Measurements from ENCODE around the gene CBR3.
"Not testable (repeated sequence)": the region's sequence is repeated elsewhere in the genome, so short reads cannot be mapped to it uniquely, and the experiment has no call there.

The CBR3 gene

DNA sequence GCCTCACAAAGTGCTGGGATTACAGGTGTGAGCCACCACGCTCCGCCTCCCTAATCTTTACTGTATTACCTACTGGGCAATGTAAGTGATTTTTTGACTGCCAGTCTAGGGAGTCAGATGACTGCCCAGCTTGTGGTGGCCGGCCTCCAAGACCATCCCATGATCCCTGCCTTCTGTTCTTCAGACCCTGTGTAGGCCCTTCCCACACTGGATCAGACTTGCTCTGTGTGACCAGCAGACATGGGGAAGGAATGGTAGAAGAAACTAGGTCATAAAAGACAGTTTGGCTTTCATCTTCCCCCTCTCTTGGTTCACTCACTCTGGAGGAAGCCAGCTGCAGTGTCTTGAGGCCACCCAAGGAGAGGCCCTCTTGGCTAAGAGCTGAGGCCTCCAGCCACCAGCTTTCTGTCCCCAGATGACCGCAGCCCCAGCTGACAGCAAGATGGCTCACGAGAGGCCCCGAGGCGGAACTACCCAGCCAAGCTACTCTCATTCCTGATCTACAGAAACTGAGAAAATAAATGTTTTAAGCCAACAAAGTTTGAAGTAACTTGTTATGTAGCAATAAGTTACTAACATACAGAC lies 14.5 kb upstream of the CBR3 start:
- DNase-seq (ENCODE audit: low spot score): no peak

DNA sequence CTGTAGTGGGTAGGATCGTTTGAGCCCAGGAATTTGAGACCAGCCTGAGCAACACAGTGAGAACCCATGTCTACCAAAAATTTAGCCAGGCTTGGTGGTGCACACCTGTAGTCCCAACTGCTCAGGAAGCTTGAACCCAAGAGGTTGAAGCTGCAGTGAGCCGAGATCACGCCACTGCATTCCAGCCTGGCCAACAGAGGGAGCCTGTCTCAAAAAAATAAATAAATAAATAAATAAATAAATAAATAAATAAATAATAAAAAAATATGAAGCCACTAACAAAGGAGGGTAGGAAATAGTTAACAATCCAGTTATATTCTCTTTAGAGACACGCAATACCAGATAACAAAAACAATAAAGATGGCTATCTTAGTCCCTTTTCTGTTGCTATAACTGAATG lies 11.9 kb upstream of the CBR3 start:
- no peak for DNase-seq (ENCODE audit: low spot score)

DNA sequence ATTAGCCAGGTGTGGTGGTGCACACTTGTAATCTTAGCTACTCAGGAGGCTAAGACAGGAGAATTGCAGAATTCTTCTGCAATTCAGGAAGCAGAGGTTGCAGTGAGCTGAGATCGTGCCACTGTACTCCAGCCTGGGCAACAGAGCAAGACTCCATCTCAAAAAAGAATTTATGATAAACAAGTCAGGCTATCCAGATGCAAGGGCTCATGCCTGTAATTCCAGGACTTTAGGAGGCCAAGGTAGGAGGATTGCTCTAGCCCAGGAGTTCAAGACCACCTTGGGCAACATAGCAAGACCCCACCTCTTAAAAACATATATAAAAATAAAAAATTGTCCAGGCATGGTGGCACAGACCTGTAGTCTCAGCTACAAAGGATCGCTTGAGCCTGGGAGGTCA lies 10.5 kb upstream of the CBR3 start:
- no peak for DNase-seq (ENCODE audit: low spot score)

DNA sequence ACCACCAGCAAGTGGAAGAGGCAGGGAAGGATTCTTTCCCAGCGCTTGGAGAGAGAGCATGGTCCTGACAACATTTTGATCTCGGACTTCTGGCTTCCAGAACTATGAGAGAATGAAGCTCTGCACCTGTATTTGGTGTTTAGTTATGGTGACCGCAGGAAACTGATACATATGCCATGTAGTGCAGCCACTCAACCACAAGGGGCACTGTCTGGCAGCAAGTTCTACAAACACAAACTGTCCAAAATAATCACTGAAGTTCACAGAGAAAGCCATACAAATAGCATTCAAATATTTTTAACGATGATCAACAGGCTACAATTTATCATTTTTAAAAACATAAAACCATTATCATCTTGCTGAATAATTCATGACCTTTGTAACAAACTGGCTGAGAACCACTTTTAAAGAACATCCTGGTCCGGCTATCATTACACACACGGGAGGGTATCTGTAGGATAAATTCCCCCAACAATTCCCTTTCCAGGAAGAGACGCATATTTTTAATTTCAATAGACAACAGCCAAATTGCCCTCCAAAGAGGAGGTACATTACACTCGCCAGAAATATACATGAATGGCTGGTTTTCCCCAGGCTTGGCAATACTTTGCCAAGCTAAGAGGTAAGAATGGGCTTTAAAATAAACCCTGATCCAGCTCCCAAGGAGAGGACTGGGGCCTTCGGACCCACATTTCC lies 9.2 kb upstream of the CBR3 start:
- DNase-seq (ENCODE audit: low spot score): peak; percentile 56

DNA sequence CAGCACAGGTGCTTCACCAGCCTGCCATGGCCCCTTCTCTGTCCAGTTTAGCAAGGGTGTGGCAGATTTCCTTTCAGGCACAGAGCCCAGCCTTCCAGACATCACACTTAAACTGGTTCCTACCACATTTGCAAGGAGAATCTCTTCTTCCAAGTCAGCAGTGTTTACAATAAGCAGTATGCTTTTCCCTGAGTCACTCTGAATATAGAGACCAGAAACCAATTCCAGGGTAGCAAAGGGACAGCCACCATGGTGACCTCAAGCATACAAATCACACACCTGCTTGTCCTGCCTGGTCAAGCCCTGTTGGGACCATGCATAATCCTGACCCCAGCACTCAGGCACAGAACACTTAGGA lies 8.7 kb upstream of the CBR3 start:
- DNase-seq (ENCODE audit: low spot score): no peak

DNA sequence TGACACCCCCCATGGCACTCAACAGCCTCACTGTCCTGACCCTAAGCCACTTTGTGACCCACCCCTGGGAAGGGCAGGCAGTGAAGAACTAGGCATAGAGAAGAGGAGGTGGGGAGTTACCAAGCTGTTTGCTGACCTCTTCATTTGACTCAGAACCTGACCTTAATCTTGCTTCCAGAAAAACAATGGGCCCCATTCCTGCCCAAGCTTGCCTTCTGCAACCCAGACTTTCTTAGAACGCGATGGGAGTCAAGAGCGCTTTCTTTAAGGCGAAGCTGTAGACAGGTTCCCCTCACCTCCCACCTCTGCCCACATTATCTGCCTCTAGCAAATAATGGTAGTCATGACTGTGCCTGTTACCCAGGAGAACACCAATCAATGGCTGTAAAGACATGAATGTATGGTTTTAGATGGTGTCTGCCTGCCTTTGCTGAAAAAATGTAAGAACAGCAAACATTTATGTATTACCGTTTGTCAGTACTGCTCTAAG lies 8.2 kb upstream of the CBR3 start:
- no peak for DNase-seq (ENCODE audit: low spot score)

DNA sequence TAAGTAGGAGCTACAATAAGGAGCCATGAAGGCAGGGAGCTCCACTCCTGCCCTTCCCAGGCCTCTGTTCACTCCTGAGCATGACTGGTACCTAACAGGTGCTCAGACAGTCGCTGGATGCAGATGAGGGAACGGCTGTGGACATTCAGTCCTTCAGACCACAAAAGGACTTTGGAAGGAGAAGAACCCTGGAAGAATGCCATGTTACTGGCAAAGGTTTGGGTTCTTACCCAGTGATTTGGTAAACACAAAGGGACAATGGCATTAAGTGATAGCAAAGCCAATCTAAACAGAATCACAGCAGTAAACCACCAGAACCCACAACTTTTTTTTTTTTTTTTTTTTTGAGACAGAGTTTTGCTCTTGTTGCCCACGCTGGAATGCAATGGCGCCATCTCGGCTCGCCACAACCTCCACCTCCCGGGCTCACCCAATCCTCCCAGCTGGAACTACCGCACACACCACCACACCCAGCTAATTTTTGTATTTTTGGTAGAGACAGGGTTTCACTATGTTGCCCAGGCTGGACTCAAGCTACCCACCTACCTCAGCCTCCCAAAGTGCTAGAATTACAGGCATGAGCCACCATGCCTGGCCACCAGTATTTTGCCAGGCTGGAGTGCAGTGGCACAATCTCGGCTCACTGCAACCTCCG lies 7.5 kb upstream of the CBR3 start:
- DNase-seq (ENCODE audit: low spot score): no peak

DNA sequence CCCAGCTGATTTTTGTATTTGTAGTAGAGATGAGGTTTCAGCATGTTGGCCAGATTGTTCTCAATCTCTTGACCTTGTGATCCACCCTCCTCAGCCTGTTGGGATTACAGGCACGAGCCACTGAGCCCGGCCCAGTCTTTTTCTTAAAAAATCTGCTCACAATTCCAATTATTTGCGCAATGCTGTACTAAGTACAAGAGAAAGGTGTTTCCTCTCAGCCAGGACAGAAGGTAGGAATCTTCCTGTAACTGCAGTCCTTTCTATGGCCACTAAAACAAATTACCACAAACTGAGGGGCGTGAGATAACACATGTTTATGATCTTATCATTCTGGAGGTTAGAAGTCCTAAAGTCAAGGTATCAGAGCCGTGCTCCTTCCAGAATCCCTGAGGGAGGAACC lies 6.9 kb upstream of the CBR3 start:
- DNase-seq (ENCODE audit: low spot score): no peak

DNA sequence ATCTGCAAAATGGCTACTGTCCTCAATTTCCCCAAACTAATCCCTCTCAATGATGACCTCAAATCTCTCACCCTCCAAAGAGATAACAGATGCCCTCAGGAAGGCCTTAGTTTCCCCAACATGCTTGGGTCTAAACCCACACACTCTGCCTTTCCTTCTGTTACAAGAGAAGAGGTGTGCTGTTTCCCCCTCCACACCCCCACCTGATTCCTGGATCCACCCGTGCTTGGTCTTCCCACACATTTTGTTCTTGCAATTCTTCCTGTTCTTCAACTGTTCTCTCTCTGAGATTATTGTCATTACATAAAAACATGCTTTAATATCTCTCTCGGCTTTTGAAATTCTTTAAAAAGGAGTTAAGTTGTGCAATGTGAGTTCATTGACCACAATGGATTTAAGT lies 5.7 kb upstream of the CBR3 start:
- DNase-seq (ENCODE audit: low spot score): no peak

DNA sequence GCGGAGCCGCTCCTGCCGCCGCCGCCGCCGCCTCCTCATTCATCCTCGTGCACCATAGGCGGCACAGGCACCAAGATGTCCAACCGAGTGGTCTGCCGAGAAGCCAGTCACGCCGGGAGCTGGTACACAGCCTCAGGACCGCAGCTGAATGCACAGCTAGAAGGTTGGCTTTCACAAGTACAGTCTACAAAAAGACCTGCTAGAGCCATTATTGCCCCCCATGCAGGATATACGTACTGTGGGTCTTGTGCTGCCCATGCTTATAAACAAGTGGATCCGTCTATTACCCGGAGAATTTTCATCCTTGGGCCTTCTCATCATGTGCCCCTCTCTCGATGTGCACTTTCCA lies 4.5 kb upstream of the CBR3 start:
- not testable (repeated sequence) for DNase-seq (ENCODE audit: low spot score)

DNA sequence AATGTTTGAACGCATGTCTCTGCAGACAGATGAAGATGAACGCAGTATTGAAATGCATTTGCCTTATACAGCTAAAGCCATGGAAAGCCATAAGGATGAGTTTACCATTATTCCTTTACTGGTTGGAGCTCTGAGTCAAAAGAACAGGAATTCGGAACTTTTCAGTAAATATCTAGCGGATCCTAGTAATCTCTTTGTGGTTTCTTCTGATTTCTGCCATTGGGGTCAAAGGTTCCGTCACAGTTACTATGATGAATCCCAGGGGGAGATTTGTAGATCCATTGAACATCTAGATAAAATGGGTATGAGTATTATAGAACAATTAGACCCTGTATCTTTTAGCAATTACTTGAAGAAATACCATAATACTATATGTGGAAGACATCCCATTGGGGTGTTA lies 4.0 kb upstream of the CBR3 start:
- not testable (repeated sequence) for DNase-seq (ENCODE audit: low spot score)

DNA sequence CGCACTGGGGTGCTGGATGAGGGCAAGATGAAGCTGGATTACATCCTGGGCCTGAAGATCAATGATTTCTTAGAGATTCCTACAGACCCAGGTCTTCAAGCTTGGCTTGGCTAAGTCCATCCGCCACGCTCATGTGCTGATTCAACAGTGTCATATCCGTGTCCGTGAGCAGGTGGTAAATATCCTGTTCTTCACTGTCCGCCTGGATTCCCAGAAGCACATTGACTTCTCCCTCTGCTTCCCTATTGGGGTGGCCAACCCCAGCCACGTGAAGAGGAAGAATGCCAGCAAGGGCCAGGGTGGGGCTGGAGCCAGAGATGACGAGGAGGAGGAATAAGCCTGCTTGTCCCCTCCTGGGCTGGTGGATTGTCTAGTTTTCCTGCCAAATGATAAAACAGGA lies 2.2 kb upstream of the CBR3 start:
- DNase-seq (ENCODE audit: low spot score): no peak

DNA sequence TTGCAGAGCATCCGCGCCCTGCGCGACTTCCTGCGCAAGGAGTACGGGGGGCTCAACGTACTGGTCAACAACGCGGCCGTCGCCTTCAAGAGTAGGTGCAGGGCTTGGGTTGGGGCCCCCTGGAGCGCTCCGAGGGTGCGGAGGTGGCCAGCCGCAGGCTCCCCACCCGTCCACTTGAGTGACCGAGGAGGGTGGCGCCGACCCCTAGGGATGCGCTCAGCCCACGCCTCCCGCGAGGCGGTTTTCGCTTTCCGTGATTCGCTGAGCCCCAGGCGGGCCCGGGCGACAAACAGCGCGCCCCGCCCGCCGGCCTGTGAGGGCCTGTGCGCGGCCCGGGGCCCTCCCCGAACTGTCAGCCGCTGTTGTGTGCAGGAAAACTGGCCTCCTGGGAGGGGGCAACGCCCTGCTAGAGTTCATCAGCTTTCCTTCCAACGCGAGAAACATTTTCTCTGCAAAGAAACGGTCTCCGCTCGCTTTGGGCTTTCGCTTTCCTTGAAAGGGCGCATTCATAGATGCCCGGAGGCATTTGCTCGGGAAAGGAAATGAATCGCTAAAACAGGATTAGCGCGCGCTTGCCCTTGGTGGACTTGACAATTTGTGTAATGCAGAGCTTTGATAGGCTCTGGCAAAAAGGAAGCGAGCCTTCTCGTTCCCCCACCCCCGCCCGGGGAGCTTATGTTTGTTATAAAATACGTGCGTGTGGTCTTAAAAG lies 668 bp downstream of the CBR3 start:
- DNase-seq (ENCODE audit: low spot score): no peak

DNA sequence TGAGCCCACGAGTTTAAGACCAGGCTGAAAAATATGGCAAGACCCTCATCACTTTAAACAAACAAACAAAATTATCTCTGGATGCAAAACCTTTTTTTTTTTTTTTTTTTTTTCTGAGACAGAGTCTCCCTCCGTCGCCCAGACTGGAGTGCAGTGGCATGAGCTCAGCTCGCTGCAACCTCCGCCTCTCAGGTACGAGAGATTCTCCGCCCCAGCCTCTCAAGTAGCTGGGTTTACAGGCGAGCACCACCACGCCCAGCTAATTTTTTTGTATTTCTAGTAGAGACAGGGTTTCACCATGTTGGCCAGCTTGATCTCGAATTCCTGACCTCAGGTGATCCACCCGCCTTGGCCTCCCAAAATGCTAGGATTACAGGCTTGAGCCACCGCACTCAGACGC lies 4.9 kb downstream of the CBR3 start:
- DNase-seq (ENCODE audit: low spot score): not testable (repeated sequence)

DNA sequence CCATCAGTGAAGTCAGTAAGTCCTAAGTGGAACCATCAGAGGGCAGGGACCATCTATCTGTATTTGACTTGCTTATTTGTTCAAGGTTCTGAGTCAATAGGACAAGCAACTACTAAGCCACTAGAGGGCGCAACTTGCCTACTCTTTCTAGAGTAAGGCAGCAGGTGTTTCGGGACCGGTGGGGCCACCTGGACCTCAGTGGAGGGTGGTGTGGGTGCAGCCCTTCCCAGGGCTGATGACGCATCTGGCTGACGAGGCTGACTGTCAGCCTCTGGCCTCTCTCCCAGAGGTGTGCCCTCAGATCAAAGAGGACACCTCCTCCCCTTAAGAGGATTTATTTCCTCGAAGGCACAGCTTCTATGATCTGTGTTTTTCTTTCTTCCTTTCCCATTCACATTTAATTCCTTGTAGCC lies 6.6 kb downstream of the CBR3 start:
- DNase-seq (ENCODE audit: low spot score): peak; percentile 88

DNA sequence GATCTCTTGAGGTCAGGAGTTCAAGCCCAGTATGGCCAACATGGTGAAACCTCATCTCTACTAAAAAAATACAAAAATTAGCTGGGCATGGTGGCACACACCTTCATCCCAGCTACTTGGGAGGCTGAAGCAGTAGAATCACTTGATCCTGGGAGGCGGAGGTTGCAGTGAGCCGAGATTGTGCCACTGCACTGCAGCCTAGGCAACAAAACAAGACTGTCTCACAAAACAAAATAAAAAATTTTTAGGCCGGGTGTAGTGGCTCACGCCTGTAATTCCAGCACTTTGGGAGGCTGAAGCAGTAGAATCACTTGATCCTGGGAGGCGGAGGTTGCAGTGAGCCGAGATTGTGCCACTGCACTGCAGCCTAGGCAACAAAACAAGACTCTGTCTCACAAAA lies 9.4 kb downstream of the CBR3 start:
- DNase-seq (ENCODE audit: low spot score): not testable (repeated sequence)

DNA sequence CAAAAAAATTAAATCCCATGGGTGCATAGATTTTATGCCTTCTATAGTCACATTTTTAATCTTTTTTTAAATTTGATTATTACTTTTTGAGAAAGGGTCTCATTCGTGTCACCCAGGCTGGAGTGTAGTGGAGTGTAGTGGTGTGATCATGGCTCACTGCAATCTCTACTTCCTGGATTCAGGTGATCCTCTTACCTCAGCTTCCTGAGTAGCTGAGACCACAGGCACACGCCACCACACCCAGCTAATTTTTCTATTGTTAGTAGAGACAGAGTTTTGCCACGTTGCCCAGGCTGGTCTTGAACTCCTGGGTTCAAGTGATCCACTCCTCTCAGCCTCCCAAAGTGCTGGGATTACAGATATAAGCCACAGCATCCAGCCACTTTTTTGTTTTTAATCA lies 10.4 kb downstream of the CBR3 start:
- no peak for DNase-seq (ENCODE audit: low spot score)

DNA sequence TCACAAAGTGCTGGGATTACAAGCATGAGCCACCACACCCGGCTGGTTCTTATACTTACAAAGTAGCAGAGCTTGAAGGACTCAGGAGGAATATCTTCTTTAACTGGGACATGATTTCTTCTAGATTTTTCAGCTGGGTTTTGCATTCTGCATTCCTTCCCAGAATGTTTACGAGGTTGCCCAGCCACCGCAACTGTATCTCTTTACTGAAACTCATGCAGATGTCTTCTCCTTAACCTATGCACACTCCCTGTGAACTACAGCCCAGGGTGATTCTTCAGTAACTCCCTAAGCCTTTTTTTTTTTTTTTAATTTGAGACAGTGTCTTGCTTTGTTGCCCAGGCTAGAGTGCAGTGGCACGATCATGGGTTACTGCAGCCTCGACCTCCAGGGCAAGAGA lies 13.0 kb downstream of the CBR3 start:
- DNase-seq (ENCODE audit: low spot score): no peak

DNA sequence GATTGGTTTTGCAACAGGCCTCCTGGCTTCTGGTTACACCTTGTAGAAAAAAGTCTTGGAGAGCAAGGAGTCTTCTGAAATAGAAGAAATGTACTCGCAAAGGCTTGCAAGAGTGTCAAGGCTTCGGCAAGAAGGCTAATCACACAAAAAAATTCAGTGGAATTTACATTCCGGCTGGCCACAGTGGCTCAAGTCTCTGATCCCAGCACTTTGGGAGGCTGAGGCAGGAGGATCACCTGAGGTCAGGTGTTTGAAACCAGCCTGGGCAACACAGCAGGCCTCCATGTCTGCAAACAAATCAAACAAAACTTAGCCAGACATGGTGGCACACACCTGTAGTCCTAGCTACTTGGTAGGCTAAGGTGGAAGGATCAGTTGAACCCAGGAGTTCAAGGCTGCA lies 14.0 kb downstream of the CBR3 start:
- no peak for DNase-seq (ENCODE audit: low spot score)

DNA sequence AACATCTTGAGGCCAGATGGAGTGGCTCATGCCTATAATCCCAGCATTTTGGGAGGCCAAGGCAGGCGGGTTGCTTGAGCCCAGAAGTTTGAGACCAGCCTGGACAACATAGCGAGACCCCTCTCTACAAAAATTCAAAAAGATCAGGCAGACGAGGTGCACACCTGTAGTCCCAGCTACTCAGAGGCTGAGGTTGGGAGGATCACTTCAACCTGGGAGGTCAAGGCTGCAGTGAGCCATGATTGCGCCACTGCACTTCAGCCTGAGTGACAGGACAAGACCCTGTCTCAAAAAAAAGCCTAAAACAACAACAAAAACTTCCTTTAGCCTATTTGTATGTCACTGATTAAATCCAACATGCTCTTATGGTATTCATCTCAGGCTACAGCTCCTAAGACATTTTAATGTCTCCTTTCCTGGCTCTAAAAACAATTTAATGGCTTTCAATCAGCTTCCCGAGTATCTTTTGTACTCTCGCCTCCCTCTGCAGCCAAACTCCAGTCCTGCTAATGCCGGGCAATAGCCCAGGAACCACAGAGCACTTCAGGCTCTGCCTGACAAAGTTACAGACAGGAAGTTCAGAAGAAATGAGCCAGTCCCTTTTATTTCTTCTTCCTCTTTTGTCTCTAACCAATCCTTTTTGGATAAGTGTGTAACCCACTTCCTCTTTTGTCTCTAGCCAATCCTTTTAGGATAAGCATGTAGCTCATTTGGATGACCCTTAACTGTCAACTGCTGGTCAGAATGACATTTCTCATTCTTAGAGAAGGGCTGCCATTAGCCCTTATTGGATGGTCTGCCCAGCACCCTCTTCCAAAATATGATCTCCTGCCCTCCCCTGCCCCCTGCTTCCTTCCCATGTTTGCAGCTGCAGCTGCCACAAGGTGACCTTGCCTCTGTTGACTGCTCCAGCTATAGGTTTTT lies 15.2 kb downstream of the CBR3 start:
- DNase-seq (ENCODE audit: low spot score): no peak

DNA sequence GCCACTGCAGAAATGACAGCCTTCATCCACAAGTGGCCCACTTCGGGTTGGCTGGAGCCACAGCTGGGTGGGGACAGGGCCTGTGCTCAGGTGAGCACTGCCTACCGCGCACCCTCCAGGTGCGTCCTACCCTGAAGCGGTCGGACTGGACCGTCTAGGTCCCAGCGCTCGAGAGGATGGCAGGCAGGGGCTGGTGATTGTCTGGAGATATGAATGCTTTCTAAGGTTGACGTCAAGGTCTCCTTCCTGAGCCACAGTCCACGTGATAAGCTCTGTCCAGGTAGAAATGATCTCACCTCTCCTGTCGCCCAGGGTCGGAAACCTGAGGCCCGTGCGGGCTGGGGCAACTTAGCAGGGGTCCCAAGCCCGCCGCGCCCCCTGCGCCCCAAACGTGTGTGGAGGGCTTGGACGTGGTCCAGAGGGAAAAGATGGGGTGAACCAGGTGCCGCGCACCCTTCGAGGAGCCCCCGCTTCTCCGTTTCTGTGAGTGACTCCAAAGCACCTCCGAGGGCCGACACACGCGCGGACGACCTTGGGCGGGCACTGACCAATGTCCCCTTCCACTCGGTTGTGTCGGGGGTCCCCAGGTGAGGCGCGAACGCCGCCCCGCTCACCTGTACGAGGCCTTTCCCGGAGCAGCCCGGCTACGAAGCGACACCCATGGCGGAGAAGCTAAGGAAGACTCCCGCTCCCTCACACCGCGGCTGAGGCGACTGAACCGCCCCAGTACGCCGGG lies 20.9 kb downstream of the CBR3 start:
- no peak for DNase-seq (ENCODE audit: low spot score)

Data from hematopoietic multipotent progenitor cell treated with erythropoietin and hydrocortisone succinate and interleukin-3 and kit ligand, for 15 days (in vitro differentiated cells).